Spleen (tissue), 7 donors: Measurements from ENCODE around the gene SUSD4.

ENCODE experiments used
- CTCF ChIP-seq, 11 experiments: fragments of 200-600 bp in 7 of 11; fragments of 450-650 bp in 4 of 11; sonication (generic) in 4 of 11; IDR thresholded peaks in 8 of 11; conservative IDR thresholded peaks in 3 of 11; 1 replicate in 7 of 11; 2 replicates in 4 of 11; pipeline versions ENCODE4 v1.4.0 to v1.8.0; 2016 to 2021; ENCODE audit warnings: antibody characterized with exemption in 11 of 11, inconsistent platforms in 4 of 11, mild to moderate bottlenecking in 1 of 11
- POLR2A ChIP-seq, 3 donors: fragments of 450-650 bp; IDR thresholded peaks; one replicate each; pipeline ENCODE4 v1.5.1; 2017; ENCODE audit warnings: antibody characterized with exemption in 3 of 3, mild to moderate bottlenecking in 1 of 3
- donor health status: DM: no; HTN: no; CAD: no; lungs with moderate emphysema.
- donor health status: DM: no; HTN: no; CAD: no.
- donor health status: DM: no; HTN: no; CAD: no.

DNA sequence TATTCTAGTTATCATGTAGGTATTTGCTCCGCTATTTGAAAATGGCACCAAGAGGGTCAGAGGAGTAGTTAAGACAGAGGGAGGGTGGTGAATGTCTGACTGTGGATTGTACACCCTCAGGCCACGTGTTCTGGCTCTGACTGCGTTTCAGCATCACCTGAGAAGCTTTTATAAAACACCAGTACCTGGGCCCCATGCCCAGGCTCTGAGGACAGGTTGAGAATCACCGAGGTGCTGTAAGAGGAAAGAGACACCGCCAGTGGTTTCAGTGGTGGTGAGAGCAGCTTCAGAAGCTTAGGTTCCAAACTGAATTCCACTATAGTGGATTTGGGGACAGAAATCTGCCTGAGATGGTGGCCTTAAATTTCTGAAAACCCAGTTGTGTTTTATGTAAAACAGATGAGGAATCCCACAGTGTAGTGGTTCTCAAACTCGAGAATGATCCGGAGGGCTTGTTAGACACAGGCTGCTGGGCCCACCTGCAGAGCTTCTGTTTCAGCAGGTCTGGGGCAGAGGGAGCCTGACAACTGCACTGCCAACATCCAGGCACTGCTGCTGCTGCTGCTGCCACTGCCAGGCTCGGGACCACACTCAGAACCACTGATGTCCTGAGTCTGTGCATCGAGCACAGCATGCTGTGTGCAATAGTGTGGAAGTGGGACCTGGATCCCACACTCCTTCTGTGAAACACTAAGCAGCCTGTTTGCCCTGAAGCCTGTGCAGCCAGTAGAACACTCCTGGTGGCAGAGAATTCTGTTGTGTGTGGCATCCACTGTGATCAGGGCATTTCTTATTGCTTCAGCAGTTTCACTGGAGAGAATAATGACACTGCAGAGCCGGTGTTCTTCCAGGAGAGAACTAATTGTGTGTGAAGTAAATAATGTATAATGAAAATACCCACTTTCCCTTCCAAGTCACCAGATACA, 98.7 kb downstream of the SUSD4 start:
- no peak for TF ChIP-seq POLR2A (IDR thresholded peaks at IDR 0.05)
- no peak for TF ChIP-seq CTCF (IDR thresholded peaks at IDR 0.05 in 8 of 11, conservative IDR thresholded peaks at IDR 0.05 in 3 of 11)
